ENCODE data around the gene EHMT2.

GRCh38 chr6:31874836-31875572 is 22.5 kb downstream of the EHMT2 start:
- TF ChIP-seq POLR2A (IDR thresholded peaks at IDR 0.05; ENCODE audit: low read length) (no peak), GATA1 (IDR thresholded peaks at IDR 0.05; ENCODE audit: low read depth, low read length) (no peak)
